Gastrocnemius medialis (tissue), 4 donors: Measurements from ENCODE around the gene CTU1. TPM values are rescaled to one million over a fixed set of nuclear protein-coding genes. Genes with fewer than 3 reads are reported as not detected.

ENCODE experiments used
- ATAC-seq, 2 donors: fragments of 150-250 bp; one replicate each; pipeline ENCODE4 v1.9.1; 2016
- DNase-seq, 2 donors: peaks; one replicate each; pipeline ENCODE4 v3.0.0-alpha.2; 2019
- H3K27ac ChIP-seq, 4 donors: fragments of 200-600 bp; sonication (generic); 1 replicate in 1 of 4; 2 replicates in 3 of 4; pipeline ENCODE4 v1.5.1; 2016 to 2018; ENCODE audit warnings: mild to moderate bottlenecking in 2 of 4, moderate library complexity in 1 of 4
- H3K27me3 ChIP-seq, 3 donors: fragments of 200-600 bp; sonication (generic) in 2 of 3; 1 replicate in 1 of 3; 2 replicates in 2 of 3; pipeline versions ENCODE4 v1.5.1 to v1.6.0; 2016 to 2019; ENCODE audit warnings: mild to moderate bottlenecking in 1 of 3, moderate library complexity in 1 of 3
- H3K36me3 ChIP-seq, 2 donors: fragments of 200-600 bp; sonication (generic) in 1 of 2; one replicate each; pipeline ENCODE4 v1.5.1; 2017 to 2018
- H3K4me1 ChIP-seq, 2 donors: fragments of 200-600 bp; sonication (generic) in 1 of 2; one replicate each; pipeline ENCODE4 v1.5.1; 2016 to 2017; ENCODE audit warnings: mild to moderate bottlenecking in 2 of 2
- H3K4me3 ChIP-seq, 4 donors: fragments of 200-600 bp; sonication (generic) in 3 of 4; 1 replicate in 1 of 4; 2 replicates in 3 of 4; pipeline ENCODE4 v1.5.1; 2016 to 2019; ENCODE audit warnings: mild to moderate bottlenecking in 2 of 4
- H3K9me3 ChIP-seq, 3 donors: fragments of 200-600 bp; sonication (generic) in 2 of 3; 1 replicate in 1 of 3; 2 replicates in 2 of 3; pipeline ENCODE4 v1.5.1; 2016 to 2019
- CTCF ChIP-seq, 5 experiments: fragments of 450-650 bp in 3 of 5; fragments of 200-600 bp in 2 of 5; sonication (generic) in 2 of 5; IDR thresholded peaks in 4 of 5; conservative IDR thresholded peaks in 1 of 5; 1 replicate in 4 of 5; 2 replicates in 1 of 5; pipeline ENCODE4 v1.5.1; 2016 to 2019; ENCODE audit warnings: antibody characterized with exemption in 5 of 5, mild to moderate bottlenecking in 3 of 5, moderate library complexity in 3 of 5
- POLR2A ChIP-seq, 2 donors: fragments of 450-650 bp; IDR thresholded peaks; one replicate each; pipeline ENCODE4 v1.6.1; 2017; ENCODE audit warnings: antibody characterized with exemption in 2 of 2, mild to moderate bottlenecking in 2 of 2, moderate library complexity in 2 of 2
- in situ Hi-C, 4 donors: fragments of 200-750 bp; cut with MboI; loops; one replicate each; pipeline versions ENCODE4 v1.15.0 to v1.8.0; 2017; ENCODE audit warnings: low sequenced_read_pairs in 4 of 4
- intact Hi-C: fragments of 100-400 bp; cut with DNase I; formaldehyde crosslinking; loops from one replicate; pipeline ENCODE4 v1.15.1; 2023; ENCODE audit warnings: low total_unique reads
- total RNA-seq, 4 donors: library from RNA; depleted of rRNA; stranded (reverse); fragments of >200 nt; gene quantifications; one replicate each; pipeline versions ENCODE4 v1.1.0 to v1.2.3, GENCODE V29; 2016

CTU1 gene
- total RNA-seq, 4 donors from 2014 or later: 5.8 to 11.9 (median 9.3) TPM

DNA sequence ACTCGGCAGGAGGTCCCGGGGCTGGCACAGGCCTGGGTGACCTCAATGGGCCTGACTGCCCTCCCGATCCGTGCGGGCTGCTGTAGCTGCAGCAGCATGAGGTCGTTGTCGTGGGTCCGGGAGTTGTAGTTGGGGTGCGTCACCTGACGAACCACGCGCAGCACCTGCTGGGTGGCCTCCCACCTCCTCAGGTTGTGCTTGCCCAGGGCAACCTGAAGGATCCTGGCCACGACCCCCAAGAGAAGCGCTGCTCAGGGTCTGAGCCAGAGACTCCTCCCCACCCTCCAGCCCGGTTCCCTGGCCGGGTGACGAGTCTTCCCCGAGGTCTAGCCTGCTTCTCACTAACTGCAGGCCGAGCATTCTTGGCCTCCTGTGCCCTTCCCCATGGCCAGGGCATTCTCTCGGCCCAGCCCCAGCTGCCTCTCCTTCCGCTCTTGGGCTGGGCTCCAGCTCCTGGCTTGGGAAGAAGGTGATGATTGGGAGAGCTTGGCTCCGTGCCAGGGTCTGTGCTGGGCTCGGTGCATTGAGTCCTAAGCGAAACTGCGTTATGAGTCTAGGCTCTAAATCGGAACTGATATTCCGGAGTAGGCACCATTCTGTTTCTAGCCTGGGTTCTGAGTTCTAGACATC, 28.6 kb downstream of the CTU1 start:
- Histone ChIP-seq H3K36me3 (no peaks in the 10 kb centered on the region), H3K9me3 (no peaks in the 10 kb centered on the region), H3K27ac (no peak overlapping the region), H3K4me3 (no peak overlapping the region), H3K27me3 (no peaks in the 10 kb centered on the region), H3K4me1 (no peaks in the 10 kb centered on the region)
- DNase-seq: no peak
- in situ Hi-C loops (no loop called here), intact Hi-C loops (no loop called here)
- ATAC-seq: no peak
- no peak for TF ChIP-seq POLR2A (IDR thresholded peaks at IDR 0.05)
- no peak for TF ChIP-seq CTCF (IDR thresholded peaks at IDR 0.05 in 4 of 5, conservative IDR thresholded peaks at IDR 0.05 in 1 of 5)

DNA sequence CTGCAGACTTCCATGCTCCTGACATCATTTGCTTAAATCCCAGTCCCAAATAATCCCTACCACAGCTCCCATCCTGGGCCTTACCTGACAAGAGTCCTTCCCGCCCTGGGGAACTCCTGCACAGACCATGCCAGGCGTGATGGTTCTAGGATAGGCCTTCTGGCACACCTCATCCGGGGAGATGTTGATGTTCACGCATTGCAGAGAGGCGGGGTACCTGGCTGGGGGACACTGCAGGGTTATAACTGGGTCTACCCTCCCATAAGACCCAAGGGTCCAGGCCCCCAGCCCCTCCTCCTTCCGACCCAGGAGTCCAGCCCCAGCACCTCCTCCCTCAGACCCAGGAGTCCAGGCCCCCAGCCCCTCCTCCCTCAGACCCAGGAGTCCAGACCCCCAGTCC, 29.5 kb downstream of the CTU1 start:
- TF ChIP-seq CTCF (IDR thresholded peaks at IDR 0.05 in 4 of 5, conservative IDR thresholded peaks at IDR 0.05 in 1 of 5) (no peak), POLR2A (IDR thresholded peaks at IDR 0.05) (no peak)
- H3K27me3 ChIP-seq: no peaks in the 10 kb centered on the region
- in situ Hi-C loops (no loop called here), intact Hi-C loops (no loop called here)
- H3K4me1 ChIP-seq: no peaks in the 10 kb centered on the region
- no peak overlapping the region for H3K4me3 ChIP-seq
- no peak overlapping the region for H3K27ac ChIP-seq
- H3K36me3 ChIP-seq: no peaks in the 10 kb centered on the region
- ATAC-seq: no peak
- no peak for DNase-seq
- H3K9me3 ChIP-seq: no peaks in the 10 kb centered on the region

DNA sequence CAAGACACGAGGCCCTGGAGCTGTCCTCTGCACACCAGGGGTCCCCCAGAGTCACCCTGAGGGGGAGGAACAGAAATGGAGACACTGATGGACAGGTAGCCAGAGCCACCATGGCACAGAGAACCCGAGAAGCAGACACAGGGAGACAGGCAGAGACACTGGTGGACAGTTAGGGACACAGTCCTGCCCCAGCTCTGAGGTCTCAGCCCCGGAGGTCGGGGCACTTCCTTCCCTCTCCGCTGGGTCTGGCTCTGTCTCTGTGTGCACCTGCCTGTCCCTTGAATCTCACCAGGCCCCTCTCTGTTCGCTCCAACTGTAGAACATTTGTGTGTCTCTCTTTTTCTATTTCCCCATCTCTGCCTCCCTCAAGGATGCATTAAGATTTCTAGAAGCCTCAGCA, 30.1 kb downstream of the CTU1 start:
- DNase-seq (no peak), ATAC-seq (no peak)
- no peaks in the 10 kb centered on the region for H3K9me3 ChIP-seq
- intact Hi-C loops: no loop called here
- H3K4me1 ChIP-seq: no peaks in the 10 kb centered on the region
- no peaks in the 10 kb centered on the region for H3K36me3 ChIP-seq
- no peak overlapping the region for H3K4me3 ChIP-seq
- TF ChIP-seq POLR2A (IDR thresholded peaks at IDR 0.05) (no peak), CTCF (IDR thresholded peaks at IDR 0.05 in 4 of 5, conservative IDR thresholded peaks at IDR 0.05 in 1 of 5) (no peak)
- no peak overlapping the region for H3K27ac ChIP-seq
- peaks cover 0 to under 1% (median 0%) of the 10 kb centered on the region in 3 donors for H3K27me3 ChIP-seq
- in situ Hi-C loops: no loop called here

GRCh38 chr19:51076631-51077213, 31.5 kb downstream of the CTU1 start:
- H3K27ac ChIP-seq: no peak overlapping the region
- ATAC-seq (no peak), DNase-seq (no peak)
- no peaks in the 10 kb centered on the region for H3K36me3 ChIP-seq
- H3K4me3 ChIP-seq: no peak overlapping the region
- H3K27me3 ChIP-seq: peaks cover 0 to 4% (median 0%) of the 10 kb centered on the region in 3 donors
- intact Hi-C loops: no loop called here
- no peaks in the 10 kb centered on the region for H3K9me3 ChIP-seq
- in situ Hi-C loops: no loop called here
- H3K4me1 ChIP-seq: no peaks in the 10 kb centered on the region
- no peak for TF ChIP-seq POLR2A (IDR thresholded peaks at IDR 0.05)
- no peak for TF ChIP-seq CTCF (IDR thresholded peaks at IDR 0.05 in 4 of 5, conservative IDR thresholded peaks at IDR 0.05 in 1 of 5)
